ENCODE results near the gene AARS2.

AARS2 gene

GRCh38 chr6:44300292-44300823, 12.8 kb downstream of the AARS2 start:
- no peak for DNase-seq (ENCODE audit: low spot score)

- DNase-seq (ENCODE audit: low spot score): no peak
These were observed 14.3 kb downstream of the AARS2 start for GRCh38 chr6:44298864-44299263.

GRCh38 chr6:44298055-44298803, 14.9 kb downstream of the AARS2 start:
- no peak for DNase-seq (ENCODE audit: low spot score)

GRCh38 chr6:44297063-44298038, 15.8 kb downstream of the AARS2 start:
- peak; percentile 18 for DNase-seq (ENCODE audit: low spot score)

- DNase-seq (ENCODE audit: low spot score): no peak
These were observed 18.0 kb downstream of the AARS2 start for GRCh38 chr6:44294832-44295791.

GRCh38 chr6:44292661-44293365, 20.3 kb downstream of the AARS2 start:
- DNase-seq (ENCODE audit: low spot score): no peak

- no peak for DNase-seq (ENCODE audit: low spot score)
These were observed 21.3 kb downstream of the AARS2 start for GRCh38 chr6:44291841-44292240.

- no peak for DNase-seq (ENCODE audit: low spot score)
These were observed 23.4 kb downstream of the AARS2 start for GRCh38 chr6:44289726-44290260.

- no peak for DNase-seq (ENCODE audit: low spot score)
These were observed 26.4 kb downstream of the AARS2 start for GRCh38 chr6:44286747-44287146.

GRCh38 chr6:44286285-44286565, 26.9 kb downstream of the AARS2 start:
- DNase-seq (ENCODE audit: low spot score): no peak

- DNase-seq (ENCODE audit: low spot score): no peak
These were observed 27.4 kb downstream of the AARS2 start for GRCh38 chr6:44285552-44286284.

GRCh38 chr6:44284867-44285266, 28.3 kb downstream of the AARS2 start:
- DNase-seq (ENCODE audit: low spot score): no peak

GRCh38 chr6:44284121-44284520, 29.0 kb downstream of the AARS2 start:
- no peak for DNase-seq (ENCODE audit: low spot score)

GRCh38 chr6:44278774-44279697, 34.1 kb downstream of the AARS2 start:
- DNase-seq (ENCODE audit: low spot score): no peak

- DNase-seq (ENCODE audit: low spot score): no peak
These were observed 34.8 kb downstream of the AARS2 start for GRCh38 chr6:44278315-44278714.

GRCh38 chr6:44277763-44278162, 35.4 kb downstream of the AARS2 start:
- DNase-seq (ENCODE audit: low spot score): no peak

- no peak for DNase-seq (ENCODE audit: low spot score)
These were observed 36.2 kb downstream of the AARS2 start for GRCh38 chr6:44276667-44277640.
